Neural progenitor cell (in vitro differentiated cells): ENCODE data around the gene FOXL3. TPM values are rescaled to one million over a fixed set of nuclear protein-coding genes. Genes with fewer than 3 reads are reported as not detected.

Experiments used
- DNase-seq: peaks from one replicate; pipeline ENCODE4 v3.0.0-alpha.2; 2016; ENCODE audit warnings: low spot score
- H2AFZ ChIP-seq: fragments of 200-600 bp; sonication (generic); replicated peaks from 2 replicates; pipeline ENCODE4 v1.6.1; 2016; ENCODE audit warnings: antibody characterized with exemption
- H3F3A ChIP-seq: fragments of 200-600 bp; sonication (generic); 2 replicates; pipeline ENCODE4 v1.6.1; 2016; ENCODE audit warnings: antibody characterized with exemption, low read depth
- H3K27ac ChIP-seq: fragments of 200-600 bp; sonication (generic); 2 replicates; pipeline ENCODE4 v1.5.1; 2016; ENCODE audit warnings: mild to moderate bottlenecking
- H3K27me3 ChIP-seq: fragments of 200-600 bp; sonication (generic); 2 replicates; pipeline ENCODE4 v1.6.1; 2016; ENCODE audit warnings: mild to moderate bottlenecking, moderate library complexity
- H3K36me3 ChIP-seq: fragments of 200-600 bp; sonication (generic); 2 replicates; pipeline ENCODE4 v1.5.1; 2016
- H3K4me1 ChIP-seq: fragments of 200-600 bp; sonication (generic); 2 replicates; pipeline ENCODE4 v1.6.1; 2016; ENCODE audit warnings: mixed run types
- H3K4me2 ChIP-seq: fragments of 200-600 bp; sonication (generic); 2 replicates; pipeline ENCODE4 v1.6.1; 2016
- H3K4me3 ChIP-seq: fragments of 200-600 bp; sonication (generic); 2 replicates; pipeline ENCODE4 v1.5.1; 2016
- H3K79me2 ChIP-seq: fragments of 200-600 bp; sonication (generic); 2 replicates; pipeline ENCODE4 v1.6.1; 2016; ENCODE audit warnings: low read depth
- H3K9ac ChIP-seq: fragments of 200-600 bp; sonication (generic); 2 replicates; pipeline ENCODE4 v1.6.1; 2016
- H3K9me3 ChIP-seq: fragments of 200-600 bp; sonication (generic); 2 replicates; pipeline ENCODE4 v1.5.1; 2016; ENCODE audit warnings: low read depth
- H4K20me1 ChIP-seq: fragments of 200-600 bp; sonication (generic); 2 replicates; pipeline ENCODE4 v1.6.1; 2016; ENCODE audit warnings: low read depth
- H3K27ac Mint-ChIP-seq: 3 replicates; pipeline ENCODE4 v1.8.0; 2021; ENCODE audit warnings: mixed read lengths
- H3K27me3 Mint-ChIP-seq: 2 replicates; pipeline ENCODE4 v1.8.0; 2022; ENCODE audit warnings: low read depth, mild to moderate bottlenecking, inconsistent platforms, moderate library complexity, mixed read lengths; ENCODE audit not compliant: insufficient read depth
- H3K36me3 Mint-ChIP-seq: 3 replicates; pipeline ENCODE4 v1.8.0; 2021; ENCODE audit warnings: mixed read lengths
- H3K4me1 Mint-ChIP-seq: 3 replicates; pipeline ENCODE4 v1.8.0; 2021; ENCODE audit warnings: mixed read lengths
- H3K4me3 Mint-ChIP-seq: 3 replicates; pipeline ENCODE4 v1.8.0; 2021; ENCODE audit warnings: mild to moderate bottlenecking, moderate library complexity, mixed read lengths
- H3K9me3 Mint-ChIP-seq: 3 replicates; pipeline ENCODE4 v1.8.0; 2020; ENCODE audit warnings: mixed read lengths
- EZH2 ChIP-seq: fragments of 200-600 bp; sonication (generic); IDR thresholded peaks from 2 replicates; pipeline ENCODE4 v1.6.1; 2017; ENCODE audit warnings: antibody characterized with exemption, mild to moderate bottlenecking, moderate library complexity
- EZH2phosphoT487 ChIP-seq: fragments of 200-600 bp; sonication (generic); IDR thresholded peaks from 2 replicates; pipeline ENCODE4 v1.6.1; 2017; ENCODE audit warnings: antibody characterized with exemption
- total RNA-seq: library from RNA; depleted of rRNA; stranded (reverse); fragments of >200 nt; gene quantifications from 2 replicates; pipeline ENCODE4 v1.2.3, GENCODE V29; 2015; ENCODE audit warnings: low replicate concordance
- TF ChIP-seq, protein P1 (sequence below): fragments of 200-600 bp; sonication (generic); IDR thresholded peaks from 2 replicates; pipeline ENCODE4 v1.5.1; 2017; ENCODE audit warnings: antibody characterized with exemption, mild to moderate bottlenecking

Gene FOXL3
- total RNA-seq, 1 donor from 2014 or later = not detected

DNA sequence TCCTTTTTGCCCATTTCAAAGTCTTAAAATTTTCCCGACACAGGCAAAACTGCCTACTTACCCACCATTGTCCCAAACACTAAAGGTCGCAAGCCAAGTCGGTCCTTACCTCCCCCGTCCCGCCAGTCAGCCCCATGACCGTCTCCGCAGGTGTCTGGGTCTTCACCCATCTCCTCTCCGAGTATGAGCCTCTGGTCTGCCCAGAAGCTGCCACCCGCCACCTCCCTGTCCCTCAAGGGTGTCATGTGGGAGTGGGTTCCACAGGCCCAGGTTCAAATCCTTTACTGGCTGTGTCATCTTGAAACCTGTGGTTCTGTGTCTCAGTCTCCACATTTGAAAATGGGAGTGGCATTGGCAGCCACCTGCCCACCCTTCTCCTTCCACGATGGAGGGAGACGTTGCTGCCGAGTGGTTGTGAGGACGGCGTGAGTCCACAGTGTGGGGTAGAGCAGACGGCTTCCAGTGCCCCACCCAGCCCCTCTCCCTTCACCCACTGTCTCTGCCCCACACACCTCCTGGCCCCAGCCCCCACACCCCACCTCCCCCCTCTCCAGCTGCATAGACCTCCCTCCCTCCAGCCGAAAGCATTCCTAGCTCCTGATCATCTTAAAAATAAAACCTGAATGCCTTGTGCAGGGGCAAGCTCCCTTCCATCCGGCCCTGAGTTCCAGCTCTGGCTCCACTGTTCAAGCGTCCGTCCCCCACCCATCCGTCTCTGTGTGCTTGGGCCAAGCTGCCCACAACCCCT, 35.3 kb downstream of the FOXL3 start:
- Mint-ChIP-seq H3K27ac (no peak overlapping the region), H3K4me3 (no peak overlapping the region), H3K4me1 (peaks cover 2% of the 10 kb centered on the region), H3K36me3 (no peaks in the 10 kb centered on the region), H3K27me3 (peaks cover 23% of the 10 kb centered on the region), H3K9me3 (no peaks in the 10 kb centered on the region)
- H3K27ac ChIP-seq = no peak overlapping the region
- no peak overlapping the region for H3K9ac ChIP-seq
- no peak overlapping the region for H2AFZ ChIP-seq
- H3K27me3 ChIP-seq = peaks cover 17% of the 10 kb centered on the region
- H3K4me2 ChIP-seq = no peak overlapping the region
- H3K9me3 ChIP-seq = no peaks in the 10 kb centered on the region
- H3K4me3 ChIP-seq = no peak overlapping the region
- H3F3A ChIP-seq = no peaks in the 10 kb centered on the region
- no peaks in the 10 kb centered on the region for H4K20me1 ChIP-seq
- no peaks in the 10 kb centered on the region for H3K79me2 ChIP-seq
- H3K36me3 ChIP-seq = no peaks in the 10 kb centered on the region
- DNase-seq = no peak
- TF ChIP-seq EZH2phosphoT487 (no peak), EZH2 (no peak)
- TF ChIP-seq, protein P1, sequence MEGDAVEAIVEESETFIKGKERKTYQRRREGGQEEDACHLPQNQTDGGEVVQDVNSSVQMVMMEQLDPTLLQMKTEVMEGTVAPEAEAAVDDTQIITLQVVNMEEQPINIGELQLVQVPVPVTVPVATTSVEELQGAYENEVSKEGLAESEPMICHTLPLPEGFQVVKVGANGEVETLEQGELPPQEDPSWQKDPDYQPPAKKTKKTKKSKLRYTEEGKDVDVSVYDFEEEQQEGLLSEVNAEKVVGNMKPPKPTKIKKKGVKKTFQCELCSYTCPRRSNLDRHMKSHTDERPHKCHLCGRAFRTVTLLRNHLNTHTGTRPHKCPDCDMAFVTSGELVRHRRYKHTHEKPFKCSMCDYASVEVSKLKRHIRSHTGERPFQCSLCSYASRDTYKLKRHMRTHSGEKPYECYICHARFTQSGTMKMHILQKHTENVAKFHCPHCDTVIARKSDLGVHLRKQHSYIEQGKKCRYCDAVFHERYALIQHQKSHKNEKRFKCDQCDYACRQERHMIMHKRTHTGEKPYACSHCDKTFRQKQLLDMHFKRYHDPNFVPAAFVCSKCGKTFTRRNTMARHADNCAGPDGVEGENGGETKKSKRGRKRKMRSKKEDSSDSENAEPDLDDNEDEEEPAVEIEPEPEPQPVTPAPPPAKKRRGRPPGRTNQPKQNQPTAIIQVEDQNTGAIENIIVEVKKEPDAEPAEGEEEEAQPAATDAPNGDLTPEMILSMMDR = no peak
- peaks cover 13% of the 10 kb centered on the region for H3K4me1 ChIP-seq

DNA sequence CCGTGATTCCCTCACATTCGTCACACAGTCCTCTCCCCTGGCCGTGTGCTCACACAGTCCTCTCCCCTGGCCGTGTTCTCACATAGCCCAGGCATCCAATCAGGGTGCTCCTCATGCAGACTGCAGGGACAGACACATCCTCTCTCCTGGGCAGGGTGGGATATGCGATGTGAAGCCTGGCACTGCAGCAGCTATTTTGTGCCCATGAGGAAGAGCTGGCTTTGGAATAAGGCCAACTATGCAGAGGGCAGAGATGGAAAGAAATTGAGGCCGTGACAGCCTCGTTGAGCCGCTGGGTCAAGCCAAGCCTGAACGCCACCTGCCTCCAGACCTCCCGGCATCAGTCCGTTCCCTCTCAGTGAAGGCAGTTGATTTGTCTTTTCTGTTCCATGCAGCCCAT, 35.8 kb downstream of the FOXL3 start:
- H4K20me1 ChIP-seq = no peaks in the 10 kb centered on the region
- H2AFZ ChIP-seq = no peak overlapping the region
- Mint-ChIP-seq H3K36me3 (no peaks in the 10 kb centered on the region), H3K4me1 (peaks cover 5% of the 10 kb centered on the region), H3K27ac (no peak overlapping the region), H3K27me3 (peaks cover 21% of the 10 kb centered on the region), H3K9me3 (no peaks in the 10 kb centered on the region), H3K4me3 (no peak overlapping the region)
- DNase-seq = no peak
- no peaks in the 10 kb centered on the region for H3F3A ChIP-seq
- no peaks in the 10 kb centered on the region for H3K36me3 ChIP-seq
- no peaks in the 10 kb centered on the region for H3K79me2 ChIP-seq
- H3K4me1 ChIP-seq = peaks cover 13% of the 10 kb centered on the region
- peaks cover 17% of the 10 kb centered on the region for H3K27me3 ChIP-seq
- H3K4me3 ChIP-seq = no peak overlapping the region
- H3K4me2 ChIP-seq = no peak overlapping the region
- TF ChIP-seq, protein P1 = no peak
- TF ChIP-seq EZH2phosphoT487 = no peak
- no peak for TF ChIP-seq EZH2
- H3K9me3 ChIP-seq = no peaks in the 10 kb centered on the region
- H3K9ac ChIP-seq = no peak overlapping the region
- H3K27ac ChIP-seq = no peak overlapping the region

DNA sequence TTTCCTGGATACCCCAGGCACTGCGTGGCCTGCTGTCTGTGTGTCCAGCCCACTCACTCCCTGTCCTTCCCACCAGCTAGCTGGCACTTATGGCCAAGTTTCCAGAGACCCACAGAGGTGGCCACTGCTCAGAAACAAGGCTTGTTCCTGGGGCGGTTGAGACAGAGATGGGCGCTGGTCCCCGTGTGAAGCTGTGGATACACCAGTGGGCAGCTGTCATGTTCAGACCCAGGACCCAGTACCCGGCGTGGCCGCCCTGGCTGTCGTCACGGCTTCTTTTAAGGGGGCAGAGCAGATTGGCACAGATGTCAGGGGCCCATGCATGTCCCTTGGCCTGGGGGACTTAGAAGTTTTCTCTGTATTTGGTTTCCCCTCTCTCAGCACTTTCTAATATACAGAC, 36.3 kb downstream of the FOXL3 start:
- no peak overlapping the region for H3K9ac ChIP-seq
- no peak overlapping the region for H3K4me2 ChIP-seq
- H2AFZ ChIP-seq = no peak overlapping the region
- H3K27me3 ChIP-seq = peaks cover 15% of the 10 kb centered on the region
- H4K20me1 ChIP-seq = no peaks in the 10 kb centered on the region
- Mint-ChIP-seq H3K27me3 (peaks cover 23% of the 10 kb centered on the region), H3K27ac (no peak overlapping the region), H3K4me3 (peak overlapping the region; percentile 28), H3K36me3 (no peaks in the 10 kb centered on the region), H3K9me3 (no peaks in the 10 kb centered on the region), H3K4me1 (peaks cover 9% of the 10 kb centered on the region)
- H3K9me3 ChIP-seq = no peaks in the 10 kb centered on the region
- H3F3A ChIP-seq = no peaks in the 10 kb centered on the region
- H3K4me1 ChIP-seq = peaks cover 13% of the 10 kb centered on the region
- H3K27ac ChIP-seq = no peak overlapping the region
- TF ChIP-seq EZH2 (no peak), EZH2phosphoT487 (no peak)
- TF ChIP-seq, protein P1 = no peak
- H3K36me3 ChIP-seq = no peaks in the 10 kb centered on the region
- no peak overlapping the region for H3K4me3 ChIP-seq
- H3K79me2 ChIP-seq = no peaks in the 10 kb centered on the region
- no peak for DNase-seq
